MCF 10A (cell line): ENCODE results near the gene NR1H4. TPM values are rescaled to one million over a fixed set of nuclear protein-coding genes. Genes with fewer than 3 reads are reported as not detected.

Source experiments
- BruUV-seq: library from RNA; stranded (reverse); fragments of 400-500 nt; replicated peaks from 2 replicates; lab custom pipeline; 2021; lab: Mats Ljungman, UMichigan
- CTCF ChIA-PET: fragments of 300-600 bp; sonication (Branson Sonifier 250); formaldehyde crosslinking; extraction: SDS; loops from one replicate; lab custom pipeline; 2021; ENCODE audit warnings: antibody characterized with exemption, inconsistent platforms; lab: Yijun Ruan, JAX
- POLR2A ChIA-PET: fragments of 300-600, 350-650 bp; sonication (Branson Sonifier 250); formaldehyde crosslinking; extraction: SDS; loops from one replicate; lab custom pipeline; 2020; ENCODE audit warnings: antibody characterized with exemption, inconsistent platforms; lab: Yijun Ruan, JAX
- DNase-seq: peaks from one replicate; pipeline ENCODE4 v3.0.0-alpha.2; 2018; ENCODE audit not compliant: unreplicated experiment
- H3K27ac Mint-ChIP-seq: one replicate; pipeline ENCODE4 v1.8.0; 2022; ENCODE audit warnings: mild to moderate bottlenecking, low read depth, mixed read lengths; ENCODE audit not compliant: unreplicated experiment
- H3K27me3 Mint-ChIP-seq: one replicate; pipeline ENCODE4 v1.8.0; 2022; ENCODE audit warnings: mixed read lengths; ENCODE audit not compliant: insufficient read depth, unreplicated experiment
- H3K36me3 Mint-ChIP-seq: one replicate; pipeline ENCODE4 v1.8.0; 2022; ENCODE audit warnings: mild to moderate bottlenecking, moderate library complexity, mixed read lengths; ENCODE audit not compliant: insufficient read depth, unreplicated experiment
- H3K4me1 Mint-ChIP-seq: one replicate; pipeline ENCODE4 v1.8.0; 2022; ENCODE audit warnings: mixed read lengths; ENCODE audit not compliant: insufficient read depth, unreplicated experiment
- H3K4me3 Mint-ChIP-seq: one replicate; pipeline ENCODE4 v1.8.0; 2022; ENCODE audit warnings: mild to moderate bottlenecking, moderate library complexity, mixed read lengths; ENCODE audit not compliant: unreplicated experiment
- H3K9me3 Mint-ChIP-seq: one replicate; pipeline ENCODE4 v1.8.0; 2022; ENCODE audit warnings: mixed read lengths; ENCODE audit not compliant: unreplicated experiment
- intact Hi-C: fragments of 100-400 bp; cut with micrococcal nuclease; formaldehyde crosslinking; loops from 2 replicates; pipeline ENCODE4 v1.14.1; 2022
- total RNA-seq: library from RNA; stranded (reverse); gene quantifications from 2 replicates; pipeline ENCODE4 v1.2.3, GENCODE V29; 2022
- TF ChIP-seq, protein P1 (sequence below): fragments of 200-600 bp; IDR thresholded peaks from one replicate; pipeline ENCODE4 v1.8.0; 2022; ENCODE audit warnings: antibody characterized with exemption, mild to moderate bottlenecking; ENCODE audit not compliant: unreplicated experiment

NR1H4 gene
- total RNA-seq, 1 experiment from 2014 or later = not detected

GRCh38 chr12:100484183-100484886, 10.7 kb downstream of the NR1H4 start:
- Mint-ChIP-seq H3K27ac (no peak overlapping the region), H3K9me3 (no peaks in the 10 kb centered on the region), H3K36me3 (peaks cover 7% of the 10 kb centered on the region), H3K4me3 (no peak overlapping the region), H3K27me3 (peaks cover 20% of the 10 kb centered on the region), H3K4me1 (no peaks in the 10 kb centered on the region)
- BruUV-seq = no TSS peak
- POLR2A ChIA-PET = no interaction called here
- intact Hi-C loops = no loop called here
- CTCF ChIA-PET = no interaction called here
- no peak for DNase-seq
- TF ChIP-seq, protein P1, sequence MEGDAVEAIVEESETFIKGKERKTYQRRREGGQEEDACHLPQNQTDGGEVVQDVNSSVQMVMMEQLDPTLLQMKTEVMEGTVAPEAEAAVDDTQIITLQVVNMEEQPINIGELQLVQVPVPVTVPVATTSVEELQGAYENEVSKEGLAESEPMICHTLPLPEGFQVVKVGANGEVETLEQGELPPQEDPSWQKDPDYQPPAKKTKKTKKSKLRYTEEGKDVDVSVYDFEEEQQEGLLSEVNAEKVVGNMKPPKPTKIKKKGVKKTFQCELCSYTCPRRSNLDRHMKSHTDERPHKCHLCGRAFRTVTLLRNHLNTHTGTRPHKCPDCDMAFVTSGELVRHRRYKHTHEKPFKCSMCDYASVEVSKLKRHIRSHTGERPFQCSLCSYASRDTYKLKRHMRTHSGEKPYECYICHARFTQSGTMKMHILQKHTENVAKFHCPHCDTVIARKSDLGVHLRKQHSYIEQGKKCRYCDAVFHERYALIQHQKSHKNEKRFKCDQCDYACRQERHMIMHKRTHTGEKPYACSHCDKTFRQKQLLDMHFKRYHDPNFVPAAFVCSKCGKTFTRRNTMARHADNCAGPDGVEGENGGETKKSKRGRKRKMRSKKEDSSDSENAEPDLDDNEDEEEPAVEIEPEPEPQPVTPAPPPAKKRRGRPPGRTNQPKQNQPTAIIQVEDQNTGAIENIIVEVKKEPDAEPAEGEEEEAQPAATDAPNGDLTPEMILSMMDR = no peak

DNA sequence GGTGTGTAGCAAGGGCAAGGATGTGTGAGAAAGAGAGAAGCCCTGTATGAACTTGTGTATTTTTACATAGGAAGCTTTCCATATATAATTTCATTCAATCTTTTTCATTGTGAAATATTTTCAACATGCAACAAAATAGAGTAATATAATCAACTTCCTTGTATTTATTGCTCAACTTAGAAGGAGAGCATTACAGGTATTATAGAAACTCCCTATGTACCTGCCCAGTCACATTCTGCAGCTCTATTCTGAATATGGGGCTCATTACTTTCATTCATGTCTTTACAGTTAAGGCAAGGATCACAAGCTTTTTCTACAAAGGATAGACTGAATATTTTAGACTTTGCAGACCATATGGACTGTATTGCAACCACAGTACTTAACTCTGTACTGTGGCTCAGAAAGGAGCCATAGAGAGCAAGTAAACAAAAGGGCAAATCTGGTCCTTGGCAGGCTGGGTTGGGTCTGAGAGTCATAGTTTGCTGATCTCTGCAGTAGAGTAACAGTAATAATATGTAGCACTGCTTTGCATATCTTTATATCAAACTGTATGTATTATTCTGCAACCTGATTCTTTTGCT, 11.3 kb downstream of the NR1H4 start:
- Mint-ChIP-seq H3K9me3 (no peaks in the 10 kb centered on the region), H3K27me3 (peaks cover 14% of the 10 kb centered on the region), H3K27ac (no peak overlapping the region), H3K4me3 (no peak overlapping the region), H3K4me1 (no peaks in the 10 kb centered on the region), H3K36me3 (peaks cover 7% of the 10 kb centered on the region)
- BruUV-seq = no TSS peak
- CTCF ChIA-PET = no interaction called here
- no peak for DNase-seq
- POLR2A ChIA-PET = no interaction called here
- TF ChIP-seq, protein P1 = no peak
- intact Hi-C loops = no loop called here

DNA sequence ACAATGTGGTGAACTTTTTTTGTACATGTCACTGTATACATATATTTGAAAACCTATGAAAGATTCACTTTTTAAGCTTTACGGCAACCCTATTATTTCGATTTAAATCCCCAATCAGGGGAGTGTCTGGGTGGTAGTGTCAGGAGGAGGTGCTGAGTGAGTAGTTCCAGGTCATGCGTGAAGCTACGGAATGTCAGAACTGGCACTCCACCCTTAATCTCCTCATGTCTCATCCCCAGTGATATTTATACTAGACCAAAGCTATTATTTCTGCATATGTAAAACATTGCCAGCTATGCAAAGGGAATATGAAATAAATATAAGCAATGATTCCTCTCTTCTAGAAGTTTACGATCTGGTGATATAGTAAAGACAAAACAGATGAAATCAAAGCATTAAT, 12.3 kb downstream of the NR1H4 start:
- CTCF ChIA-PET = no interaction called here
- TF ChIP-seq, protein P1 = no peak
- Mint-ChIP-seq H3K36me3 (peaks cover 7% of the 10 kb centered on the region), H3K9me3 (no peaks in the 10 kb centered on the region), H3K27me3 (peaks cover 9% of the 10 kb centered on the region), H3K4me3 (no peak overlapping the region), H3K27ac (no peak overlapping the region), H3K4me1 (no peaks in the 10 kb centered on the region)
- no peak for DNase-seq
- intact Hi-C loops = no loop called here
- no TSS peak for BruUV-seq
- POLR2A ChIA-PET = no interaction called here

DNA sequence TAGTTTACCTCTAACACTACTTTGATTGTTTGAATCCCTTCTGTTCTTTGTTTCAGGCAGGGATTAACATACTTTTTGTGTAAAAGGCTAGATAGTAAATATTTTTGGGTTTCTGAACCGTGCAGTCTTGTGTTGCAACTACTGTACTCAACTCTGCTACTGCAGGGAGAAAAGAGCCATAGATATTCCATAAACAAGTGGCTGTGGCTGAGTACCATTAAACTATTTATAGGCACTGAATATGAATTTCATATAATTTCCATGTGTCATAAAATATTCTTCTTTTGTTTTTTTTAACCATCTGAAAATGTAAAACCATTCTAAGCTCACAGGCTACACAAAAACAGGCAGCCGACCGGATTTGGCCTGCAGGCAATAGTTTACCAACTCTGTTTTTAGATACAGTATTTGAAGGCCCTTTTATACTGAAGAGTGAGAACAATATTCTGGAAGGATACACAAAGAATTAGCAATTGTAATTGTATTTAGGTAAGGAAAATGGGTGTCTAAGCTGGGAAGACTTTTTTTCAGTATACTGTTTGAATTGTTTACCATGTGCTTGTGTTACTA, 15.7 kb downstream of the NR1H4 start:
- Mint-ChIP-seq H3K4me1 (peaks cover 11% of the 10 kb centered on the region), H3K27ac (no peak overlapping the region), H3K9me3 (no peaks in the 10 kb centered on the region), H3K36me3 (peaks cover 5% of the 10 kb centered on the region), H3K4me3 (no peak overlapping the region), H3K27me3 (peaks cover 7% of the 10 kb centered on the region)
- no peak for DNase-seq
- TF ChIP-seq, protein P1 = no peak
- ChIA-PET CTCF (no interaction called here), POLR2A (interaction anchor here (0.9 to 1.0 kb wide), 2 partner anchors 41 to 272 kb away, joined by 3 read pairs; no protein-coding TSS in a partner anchor)
- intact Hi-C loops = no loop called here
- BruUV-seq = no TSS peak
